ENCODE data around the gene SERTAD4.

SERTAD4 gene

DNA sequence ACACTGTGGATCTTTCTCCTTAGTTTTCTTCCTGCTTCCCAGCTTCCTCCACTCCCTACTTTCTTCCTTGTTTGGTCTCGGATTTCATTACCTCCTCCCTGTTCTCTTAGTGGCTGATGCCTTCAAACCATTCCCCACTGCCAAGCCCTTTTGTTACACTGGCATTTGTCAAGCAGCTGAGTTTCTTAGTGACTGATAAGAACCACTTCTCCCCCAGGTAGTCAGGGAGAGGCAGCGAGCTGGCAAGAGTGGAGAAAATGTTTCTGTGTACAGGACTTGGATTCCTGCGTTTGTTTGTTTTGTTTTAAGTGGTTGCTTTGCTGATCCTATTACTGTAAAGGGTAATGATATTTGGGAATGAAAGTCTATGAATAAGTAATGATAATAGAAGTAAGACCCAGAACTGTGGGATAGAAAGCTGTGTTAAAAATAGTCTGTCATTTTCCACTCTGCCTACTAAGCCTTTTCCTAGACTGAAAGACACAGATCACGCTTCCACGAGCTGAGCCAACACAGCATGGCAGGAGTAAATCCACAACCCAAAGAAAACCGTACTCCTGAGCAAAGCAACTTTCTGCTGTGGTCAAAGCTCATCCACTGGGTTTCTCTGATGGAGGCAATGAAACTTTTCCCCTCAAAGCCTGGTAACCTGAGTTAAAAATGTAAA, 10.1 kb upstream of the SERTAD4 start:
- no peak overlapping the region for H3K4me3 ChIP-seq (ENCODE audit: low read length)
- H3K27ac ChIP-seq (ENCODE audit: low read length) = no peak overlapping the region

DNA sequence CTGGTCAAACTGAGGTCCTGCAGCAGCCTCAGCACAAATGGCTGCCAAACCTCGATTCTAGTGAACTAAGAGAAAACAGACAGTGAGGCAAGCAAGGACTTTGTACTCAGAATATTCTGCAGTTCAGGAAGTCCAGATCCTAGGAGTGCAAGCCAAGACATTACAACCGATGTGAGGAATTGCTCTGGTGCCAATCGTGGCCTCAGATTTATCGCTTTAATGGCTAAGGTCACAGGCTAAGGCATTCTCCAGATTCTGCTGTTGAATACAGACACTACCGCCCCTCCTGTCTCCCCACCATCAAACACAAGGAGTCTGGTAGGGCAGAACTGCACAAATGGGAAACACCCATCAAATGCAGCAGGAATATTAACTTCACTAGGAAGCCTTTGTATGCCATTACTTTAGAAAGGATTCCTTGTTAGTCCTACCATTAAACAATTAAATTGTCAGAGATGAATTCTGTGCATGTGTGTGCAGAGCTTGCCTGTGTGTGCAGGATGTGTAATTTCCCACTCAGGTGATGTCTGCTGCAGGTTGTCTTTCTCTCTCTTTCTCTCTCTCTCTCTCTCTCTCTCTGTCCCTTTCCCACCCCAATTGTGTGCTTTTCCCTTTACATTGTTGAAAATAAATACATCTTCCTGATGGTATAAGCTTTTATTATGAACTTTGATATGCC, 9.2 kb upstream of the SERTAD4 start:
- no peaks in the 10 kb centered on the region for H3K4me1 ChIP-seq (ENCODE audit: low read length)
- H3K9me3 ChIP-seq (replicated peaks; ENCODE audit: insufficient read depth, low read length) = no peaks in the 10 kb centered on the region
- TF ChIP-seq, protein P1, sequence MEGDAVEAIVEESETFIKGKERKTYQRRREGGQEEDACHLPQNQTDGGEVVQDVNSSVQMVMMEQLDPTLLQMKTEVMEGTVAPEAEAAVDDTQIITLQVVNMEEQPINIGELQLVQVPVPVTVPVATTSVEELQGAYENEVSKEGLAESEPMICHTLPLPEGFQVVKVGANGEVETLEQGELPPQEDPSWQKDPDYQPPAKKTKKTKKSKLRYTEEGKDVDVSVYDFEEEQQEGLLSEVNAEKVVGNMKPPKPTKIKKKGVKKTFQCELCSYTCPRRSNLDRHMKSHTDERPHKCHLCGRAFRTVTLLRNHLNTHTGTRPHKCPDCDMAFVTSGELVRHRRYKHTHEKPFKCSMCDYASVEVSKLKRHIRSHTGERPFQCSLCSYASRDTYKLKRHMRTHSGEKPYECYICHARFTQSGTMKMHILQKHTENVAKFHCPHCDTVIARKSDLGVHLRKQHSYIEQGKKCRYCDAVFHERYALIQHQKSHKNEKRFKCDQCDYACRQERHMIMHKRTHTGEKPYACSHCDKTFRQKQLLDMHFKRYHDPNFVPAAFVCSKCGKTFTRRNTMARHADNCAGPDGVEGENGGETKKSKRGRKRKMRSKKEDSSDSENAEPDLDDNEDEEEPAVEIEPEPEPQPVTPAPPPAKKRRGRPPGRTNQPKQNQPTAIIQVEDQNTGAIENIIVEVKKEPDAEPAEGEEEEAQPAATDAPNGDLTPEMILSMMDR (IDR thresholded peaks at IDR 0.05; ENCODE audit: low read length) = no peak
- no peak for TF ChIP-seq EZH2phosphoT487 (IDR thresholded peaks at IDR 0.05; ENCODE audit: low read length)
- no peak for TF ChIP-seq EZH2 (optimal IDR thresholded peaks at IDR 0.05; ENCODE audit: low read depth, low read length)
- no peak overlapping the region for H3K4me3 ChIP-seq (ENCODE audit: low read length)
- H3K36me3 ChIP-seq (replicated peaks; ENCODE audit: insufficient read depth, low read length) = no peaks in the 10 kb centered on the region
- no peaks in the 10 kb centered on the region for H3F3A ChIP-seq (ENCODE audit: insufficient read depth, low read length)
- H3K9me2 ChIP-seq (replicated peaks; ENCODE audit: insufficient read depth, low read length) = no peaks in the 10 kb centered on the region
- DNase-seq = no peak
- H3K27ac ChIP-seq (ENCODE audit: low read length) = no peak overlapping the region
- no peak overlapping the region for H3K4me2 ChIP-seq (ENCODE audit: low read depth, low read length)
- H3K79me2 ChIP-seq (ENCODE audit: low read length) = no peaks in the 10 kb centered on the region
- no peak overlapping the region for H2AFZ ChIP-seq (ENCODE audit: low read length)
- no peaks in the 10 kb centered on the region for H4K20me1 ChIP-seq (ENCODE audit: insufficient read depth, low read length)
- H3K9ac ChIP-seq (ENCODE audit: low read length) = no peak overlapping the region
- H3K27me3 ChIP-seq (replicated peaks; ENCODE audit: insufficient read depth, low read length) = no peaks in the 10 kb centered on the region

More for the DNA sequence above, 10.1 kb upstream of the SERTAD4 start:
- DNase-seq = no peak
- H3K9ac ChIP-seq (ENCODE audit: low read length) = no peak overlapping the region
- H3K36me3 ChIP-seq (replicated peaks; ENCODE audit: insufficient read depth, low read length) = no peaks in the 10 kb centered on the region
- H3K79me2 ChIP-seq (ENCODE audit: low read length) = no peaks in the 10 kb centered on the region
- H3K27me3 ChIP-seq (replicated peaks; ENCODE audit: insufficient read depth, low read length) = no peaks in the 10 kb centered on the region
- H4K20me1 ChIP-seq (ENCODE audit: insufficient read depth, low read length) = no peaks in the 10 kb centered on the region
- H3K9me3 ChIP-seq (replicated peaks; ENCODE audit: insufficient read depth, low read length) = no peaks in the 10 kb centered on the region
- H3K4me1 ChIP-seq (ENCODE audit: low read length) = no peaks in the 10 kb centered on the region
- H3K4me2 ChIP-seq (ENCODE audit: low read depth, low read length) = no peak overlapping the region
- no peaks in the 10 kb centered on the region for H3K9me2 ChIP-seq (replicated peaks; ENCODE audit: insufficient read depth, low read length)
- TF ChIP-seq EZH2phosphoT487 (IDR thresholded peaks at IDR 0.05; ENCODE audit: low read length) = no peak
- no peaks in the 10 kb centered on the region for H3F3A ChIP-seq (ENCODE audit: insufficient read depth, low read length)
- H2AFZ ChIP-seq (ENCODE audit: low read length) = no peak overlapping the region

DNA sequence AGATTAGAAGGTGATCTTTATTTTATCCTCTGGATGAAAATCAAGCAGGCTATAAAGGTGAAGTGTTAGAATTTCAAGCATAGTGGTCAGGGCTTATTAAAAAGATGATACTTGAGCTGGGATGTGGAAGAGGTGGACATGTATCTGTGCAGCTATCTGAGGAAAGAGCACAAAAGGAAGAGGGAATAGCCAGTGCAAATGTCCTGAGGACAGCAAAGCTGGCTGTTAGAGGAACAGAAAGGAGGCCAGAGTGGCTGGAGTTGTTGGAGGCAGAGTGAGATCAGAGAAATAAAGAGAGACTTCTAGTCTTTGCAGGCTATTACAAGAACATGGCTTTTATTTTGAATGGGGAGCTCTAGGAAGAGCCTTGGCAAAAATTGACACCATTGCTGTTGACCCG, 4.4 kb upstream of the SERTAD4 start:
- H3F3A ChIP-seq (ENCODE audit: insufficient read depth, low read length) = no peaks in the 10 kb centered on the region
- no peaks in the 10 kb centered on the region for H3K4me1 ChIP-seq (ENCODE audit: low read length)
- no peaks in the 10 kb centered on the region for H4K20me1 ChIP-seq (ENCODE audit: insufficient read depth, low read length)
- no peaks in the 10 kb centered on the region for H3K36me3 ChIP-seq (replicated peaks; ENCODE audit: insufficient read depth, low read length)
- no peak overlapping the region for H3K27ac ChIP-seq (ENCODE audit: low read length)
- H3K9ac ChIP-seq (ENCODE audit: low read length) = no peak overlapping the region
- H3K9me3 ChIP-seq (replicated peaks; ENCODE audit: insufficient read depth, low read length) = no peaks in the 10 kb centered on the region
- no peaks in the 10 kb centered on the region for H3K79me2 ChIP-seq (ENCODE audit: low read length)
- H3K9me2 ChIP-seq (replicated peaks; ENCODE audit: insufficient read depth, low read length) = no peaks in the 10 kb centered on the region
- no peak for DNase-seq
- H2AFZ ChIP-seq (ENCODE audit: low read length) = no peak overlapping the region
- TF ChIP-seq EZH2phosphoT487 (IDR thresholded peaks at IDR 0.05; ENCODE audit: low read length) = no peak
- no peak for TF ChIP-seq EZH2 (optimal IDR thresholded peaks at IDR 0.05; ENCODE audit: low read depth, low read length)
- TF ChIP-seq, protein P1 (IDR thresholded peaks at IDR 0.05; ENCODE audit: low read length) = no peak
- no peak overlapping the region for H3K4me3 ChIP-seq (ENCODE audit: low read length)
- H3K4me2 ChIP-seq (ENCODE audit: low read depth, low read length) = no peak overlapping the region
- H3K27me3 ChIP-seq (replicated peaks; ENCODE audit: insufficient read depth, low read length) = no peaks in the 10 kb centered on the region

All from MM.1S (cell line).